Esophagus squamous epithelium (tissue), 5 donors: ENCODE data around the gene XCR1. TPM values are rescaled to one million over a fixed set of nuclear protein-coding genes. Genes with fewer than 3 reads are reported as not detected.

Experiments used
- DNase-seq: peaks from one replicate; lab custom pipeline; 2025; lab: John Stamatoyannopoulos, UW
- H3K27ac ChIP-seq, 4 donors: fragments of 200-600 bp; sonication (generic); one replicate each; pipeline ENCODE4 v1.5.1; 2016 to 2019; ENCODE audit warnings: mild to moderate bottlenecking in 1 of 4
- H3K27me3 ChIP-seq, 4 donors: fragments of 200-600 bp; sonication (generic); 1 replicate in 3 of 4; 2 replicates in 1 of 4; pipeline versions ENCODE4 v1.5.1 to v1.6.0; 2017 to 2021; ENCODE audit warnings: antibody characterized with exemption in 1 of 4
- H3K36me3 ChIP-seq, 3 donors: fragments of 200-600 bp; sonication (generic); one replicate each; pipeline ENCODE4 v1.5.1; 2016 to 2019
- H3K4me1 ChIP-seq, 3 donors: fragments of 200-600 bp; sonication (generic); one replicate each; pipeline ENCODE4 v1.5.1; 2017 to 2019
- H3K4me3 ChIP-seq, 4 donors: fragments of 200-600 bp; sonication (generic); 1 replicate in 3 of 4; 2 replicates in 1 of 4; pipeline ENCODE4 v1.5.1; 2016 to 2019; ENCODE audit warnings: mild to moderate bottlenecking in 2 of 4, moderate library complexity in 1 of 4
- H3K9me3 ChIP-seq, 3 donors: fragments of 200-600 bp; sonication (generic); one replicate each; pipeline ENCODE4 v1.5.1; 2016 to 2019
- POLR2A ChIP-seq, 4 donors: fragments of 450-650 bp; IDR thresholded peaks; one replicate each; pipeline ENCODE4 v1.6.1; 2017; ENCODE audit warnings: antibody characterized with exemption in 4 of 4, mild to moderate bottlenecking in 4 of 4, moderate library complexity in 3 of 4
- WGBS, 2 donors: methylation state at CpG; one replicate each; pipeline ENCODE4 v1.1.5; 2018; 5-methylcytosine and 5-hydroxymethylcytosine counted together
- intact Hi-C: fragments of 100-400 bp; cut with DNase I; formaldehyde crosslinking; loops from one replicate; pipeline ENCODE4 v1.15.0; 2022
- total RNA-seq, 4 donors: library from RNA; depleted of rRNA; stranded (reverse); fragments of >200 nt; gene quantifications; one replicate each; pipeline ENCODE4 v1.1.0, GENCODE V29; 2016
- TF ChIP-seq, protein P1 (sequence below), 6 experiments: fragments of 450-650 bp in 4 of 6; fragments of 200-600 bp in 2 of 6; sonication (generic) in 2 of 6; IDR thresholded peaks; one replicate each; pipeline ENCODE4 v1.5.1; 2016 to 2019; ENCODE audit warnings: antibody characterized with exemption in 6 of 6, mild to moderate bottlenecking in 4 of 6, moderate library complexity in 4 of 6
- donor health status: DM: yes; HTN: yes; CAD: no.

The XCR1 gene
- total RNA-seq, 4 donors from 2014 or later: 0.08 to 0.19 (median 0.12) TPM; not detected in 1

DNA sequence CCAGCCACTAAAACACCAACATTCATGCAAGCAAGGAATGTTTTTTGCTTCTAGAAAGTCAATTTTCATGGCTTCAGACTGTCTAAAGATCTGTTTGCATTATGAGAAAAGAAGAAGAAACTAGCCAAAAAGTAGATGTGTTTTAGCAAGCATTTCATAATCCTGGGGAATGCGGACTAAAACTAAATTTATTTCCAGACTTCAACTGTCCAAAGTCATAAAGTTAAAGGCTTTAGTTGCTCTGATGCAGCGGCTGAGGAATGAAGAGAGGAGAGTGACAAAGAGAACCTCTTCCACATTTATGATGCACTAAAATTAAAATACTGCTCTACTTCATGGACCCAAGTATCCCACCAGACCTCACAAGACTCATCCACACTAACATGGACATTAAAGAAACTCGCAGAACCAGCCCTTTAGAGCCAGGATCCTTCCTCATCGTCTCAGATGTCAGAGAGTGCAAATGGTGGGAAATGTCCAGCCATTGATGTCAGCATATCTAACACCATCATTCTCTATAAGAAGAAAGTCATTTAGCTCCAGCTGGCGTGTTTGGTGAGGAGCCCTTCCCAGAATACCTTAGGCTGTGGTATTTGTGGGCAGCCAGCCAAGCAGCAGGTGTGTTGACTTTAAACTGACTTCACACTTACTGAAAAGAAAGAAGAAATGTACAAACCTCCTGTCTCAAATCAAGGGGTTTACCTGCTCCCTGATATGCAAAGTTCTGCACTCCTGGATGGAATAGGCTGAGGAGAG lies 49.1 kb downstream of the XCR1 start:
- intact Hi-C loops: no loop called here
- WGBS, 2 donors: 70 to 72% methylated on average over 5 of the region's 5 CpGs
- Histone ChIP-seq H3K27me3 (no peaks in the 10 kb centered on the region), H3K4me1 (peaks cover 0 to 37% (median 6%) of the 10 kb centered on the region in 3 donors), H3K4me3 (no peak overlapping the region), H3K27ac (peak overlapping the region in 2 of 4 donors; percentile 19 to 29), H3K36me3 (peaks cover 5 to 100% (median 16%) of the 10 kb centered on the region in 3 donors), H3K9me3 (no peaks in the 10 kb centered on the region)
- TF ChIP-seq, protein P1, sequence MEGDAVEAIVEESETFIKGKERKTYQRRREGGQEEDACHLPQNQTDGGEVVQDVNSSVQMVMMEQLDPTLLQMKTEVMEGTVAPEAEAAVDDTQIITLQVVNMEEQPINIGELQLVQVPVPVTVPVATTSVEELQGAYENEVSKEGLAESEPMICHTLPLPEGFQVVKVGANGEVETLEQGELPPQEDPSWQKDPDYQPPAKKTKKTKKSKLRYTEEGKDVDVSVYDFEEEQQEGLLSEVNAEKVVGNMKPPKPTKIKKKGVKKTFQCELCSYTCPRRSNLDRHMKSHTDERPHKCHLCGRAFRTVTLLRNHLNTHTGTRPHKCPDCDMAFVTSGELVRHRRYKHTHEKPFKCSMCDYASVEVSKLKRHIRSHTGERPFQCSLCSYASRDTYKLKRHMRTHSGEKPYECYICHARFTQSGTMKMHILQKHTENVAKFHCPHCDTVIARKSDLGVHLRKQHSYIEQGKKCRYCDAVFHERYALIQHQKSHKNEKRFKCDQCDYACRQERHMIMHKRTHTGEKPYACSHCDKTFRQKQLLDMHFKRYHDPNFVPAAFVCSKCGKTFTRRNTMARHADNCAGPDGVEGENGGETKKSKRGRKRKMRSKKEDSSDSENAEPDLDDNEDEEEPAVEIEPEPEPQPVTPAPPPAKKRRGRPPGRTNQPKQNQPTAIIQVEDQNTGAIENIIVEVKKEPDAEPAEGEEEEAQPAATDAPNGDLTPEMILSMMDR (IDR thresholded peaks at IDR 0.05): no peak
- no peak for TF ChIP-seq POLR2A (IDR thresholded peaks at IDR 0.05)
- DNase-seq: no peak

DNA sequence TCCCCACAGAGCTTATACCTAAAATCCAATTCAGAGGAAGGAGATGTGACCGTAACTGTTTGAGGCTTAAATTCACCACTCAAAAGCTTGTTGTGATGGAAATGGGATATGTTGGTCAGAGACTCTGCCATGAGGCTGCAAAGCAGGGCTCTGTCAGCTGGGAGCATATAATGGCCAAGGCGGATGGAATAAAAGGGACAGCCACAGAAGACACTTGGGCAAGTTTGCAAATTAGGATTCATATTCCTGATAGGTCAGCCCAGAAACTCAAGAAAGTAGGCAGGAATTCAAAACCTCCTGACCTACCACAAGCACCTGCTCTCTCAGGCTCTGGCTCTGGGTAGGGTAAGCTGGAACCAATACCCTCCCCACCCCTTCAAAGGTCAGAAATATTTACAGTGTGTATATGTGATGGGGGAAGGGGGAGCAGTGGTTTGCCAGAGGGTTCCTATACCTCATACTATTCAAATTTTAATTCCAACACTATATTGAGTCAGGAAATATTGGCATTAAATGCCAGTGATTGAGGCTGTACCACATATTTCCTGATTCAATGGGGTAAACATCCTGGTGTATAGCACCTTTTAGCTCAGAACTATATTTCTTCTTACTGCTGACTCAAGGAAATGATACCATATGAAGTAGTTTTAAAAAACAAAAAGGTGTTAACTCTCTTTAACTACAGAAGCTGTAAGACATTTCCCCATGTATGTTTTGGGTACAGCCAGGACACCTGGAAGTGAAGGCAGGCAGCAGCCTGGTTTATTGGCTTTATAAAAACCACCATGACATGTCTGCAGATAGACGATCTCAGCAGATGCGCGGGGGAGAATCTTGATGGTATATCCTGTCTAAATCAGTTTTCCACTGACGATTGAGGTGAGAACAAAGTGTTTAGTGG lies 50.8 kb downstream of the XCR1 start:
- TF ChIP-seq, protein P1 (IDR thresholded peaks at IDR 0.05): no peak
- TF ChIP-seq POLR2A (IDR thresholded peaks at IDR 0.05): no peak
- Histone ChIP-seq H3K4me3 (no peak overlapping the region), H3K9me3 (no peaks in the 10 kb centered on the region), H3K36me3 (peaks cover 5 to 98% (median 16%) of the 10 kb centered on the region in 3 donors), H3K4me1 (peaks cover 0 to 54% (median 17%) of the 10 kb centered on the region in 3 donors), H3K27me3 (no peaks in the 10 kb centered on the region), H3K27ac (peak overlapping the region in 3 of 4 donors; percentile 31 to 57 (median 55))
- intact Hi-C loops: no loop called here
- DNase-seq: no peak
- 73 to 86% methylated on average over 6 of the region's 6 CpGs for WGBS, 2 donors

DNA sequence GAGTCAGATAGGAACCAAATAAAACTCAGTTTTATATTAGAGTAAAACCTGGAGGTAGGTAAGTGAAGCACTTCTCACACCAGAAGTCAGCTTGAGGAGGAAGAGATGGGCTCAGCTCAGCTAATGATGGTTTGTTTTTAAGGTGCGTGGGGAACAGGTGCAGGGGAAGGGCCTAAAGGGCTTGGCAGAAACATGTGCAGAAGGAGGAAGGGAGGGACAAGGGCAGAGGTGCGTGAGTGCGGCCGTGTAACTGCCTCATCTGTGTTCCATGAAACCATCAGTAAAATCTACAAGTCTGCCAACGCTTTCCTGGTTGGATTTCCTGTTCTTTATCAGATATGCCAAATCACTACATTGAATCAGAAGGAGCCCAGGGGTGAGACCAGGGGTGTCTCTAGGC lies 51.6 kb downstream of the XCR1 start:
- 64 to 66% methylated on average over 5 of the region's 5 CpGs for WGBS, 2 donors
- TF ChIP-seq POLR2A (IDR thresholded peaks at IDR 0.05): no peak
- TF ChIP-seq, protein P1 (IDR thresholded peaks at IDR 0.05): no peak
- Histone ChIP-seq H3K27me3 (no peaks in the 10 kb centered on the region), H3K4me3 (no peak overlapping the region), H3K36me3 (peaks cover 5 to 98% (median 16%) of the 10 kb centered on the region in 3 donors), H3K27ac (peak overlapping the region in 2 of 4 donors; percentile 31 to 54), H3K4me1 (peaks cover 0 to 61% (median 17%) of the 10 kb centered on the region in 3 donors), H3K9me3 (no peaks in the 10 kb centered on the region)
- intact Hi-C loops: no loop called here
- DNase-seq: no peak

DNA sequence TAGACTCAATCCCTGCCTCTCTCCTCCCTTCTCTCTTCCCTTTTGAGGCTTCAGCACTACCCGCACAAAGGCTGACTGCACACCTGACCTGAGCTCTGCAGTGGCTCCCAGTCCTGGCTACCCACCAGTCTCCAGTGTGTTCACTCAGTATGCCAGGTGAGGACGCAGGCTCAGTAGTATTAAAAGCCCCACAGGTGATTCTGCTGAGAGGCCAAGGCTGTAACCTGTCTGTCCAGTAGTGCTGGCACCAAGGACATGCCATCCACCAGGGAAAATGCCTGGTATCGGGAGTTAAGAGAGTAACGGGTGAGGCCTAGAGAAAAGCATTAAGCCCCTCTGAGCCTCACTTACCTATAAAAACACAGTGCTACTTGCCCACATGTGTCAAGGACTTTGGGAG lies 52.6 kb downstream of the XCR1 start:
- no peaks in the 10 kb centered on the region for H3K27me3 ChIP-seq
- H3K4me1 ChIP-seq: peaks cover 0 to 61% (median 17%) of the 10 kb centered on the region in 3 donors
- peaks cover 4 to 98% (median 9%) of the 10 kb centered on the region in 3 donors for H3K36me3 ChIP-seq
- intact Hi-C loops: no loop called here
- H3K27ac ChIP-seq: no peak overlapping the region
- no peak for DNase-seq
- H3K4me3 ChIP-seq: no peak overlapping the region
- 79 to 92% methylated on average over 4 of the region's 4 CpGs for WGBS, 2 donors
- TF ChIP-seq POLR2A (IDR thresholded peaks at IDR 0.05): no peak
- TF ChIP-seq, protein P1 (IDR thresholded peaks at IDR 0.05): no peak
- no peaks in the 10 kb centered on the region for H3K9me3 ChIP-seq
